Kidney glomerular epithelial cell (primary cell): Measurements from ENCODE around the gene CTSD.

Source experiments
- DNase-seq: peaks from one replicate; lab custom pipeline; 2025; lab: John Stamatoyannopoulos, UW

The CTSD gene

GRCh38 chr11:1729692-1730011 is 34.1 kb downstream of the CTSD start:
- DNase-seq, result no peak

- DNase-seq, result no peak
These were observed 34.6 kb downstream of the CTSD start for GRCh38 chr11:1728931-1729691.

GRCh38 chr11:1728301-1728700 is 35.4 kb downstream of the CTSD start:
- DNase-seq, result no peak

- no peak for DNase-seq
These were observed 35.9 kb downstream of the CTSD start for GRCh38 chr11:1727861-1728260.

- DNase-seq, result no peak
These were observed 36.5 kb downstream of the CTSD start for GRCh38 chr11:1727096-1727690.

- DNase-seq, result no peak
These were observed 43.9 kb downstream of the CTSD start for GRCh38 chr11:1719781-1720180.

GRCh38 chr11:1718326-1718725 is 45.4 kb downstream of the CTSD start:
- no peak for DNase-seq

- no peak for DNase-seq
These were observed 46.0 kb downstream of the CTSD start for GRCh38 chr11:1717745-1718144.

GRCh38 chr11:1714908-1715885 is 48.5 kb downstream of the CTSD start:
- no peak for DNase-seq

GRCh38 chr11:1708716-1709115 is 55.0 kb downstream of the CTSD start:
- no peak for DNase-seq

- no peak for DNase-seq
These were observed 56.0 kb downstream of the CTSD start for GRCh38 chr11:1707751-1708150.

- DNase-seq, result no peak
These were observed 56.9 kb downstream of the CTSD start for GRCh38 chr11:1706634-1707400.

GRCh38 chr11:1705126-1706052 is 58.3 kb downstream of the CTSD start:
- no peak for DNase-seq

- DNase-seq, result no peak
These were observed 60.6 kb downstream of the CTSD start for GRCh38 chr11:1703146-1703545.
